Vagina (tissue), 2 donors: ENCODE results near the gene RNU6-8.

ENCODE experiments used
- CTCF ChIP-seq, 3 experiments: fragments of 450-650 bp in 2 of 3; fragments of 200-600 bp in 1 of 3; sonication (generic) in 1 of 3; IDR thresholded peaks; one replicate each; pipeline ENCODE4 v1.5.1; 2017 to 2019; ENCODE audit warnings: antibody characterized with exemption in 3 of 3, mild to moderate bottlenecking in 2 of 3, moderate library complexity in 2 of 3
- POLR2A ChIP-seq, 2 donors: fragments of 450-650 bp; IDR thresholded peaks; one replicate each; pipeline ENCODE4 v1.6.1; 2017; ENCODE audit warnings: antibody characterized with exemption in 2 of 2, mild to moderate bottlenecking in 2 of 2, moderate library complexity in 2 of 2
- POLR2AphosphoS5 ChIP-seq, 2 donors: sonication (generic); formaldehyde crosslinking; IDR thresholded peaks; one replicate each; pipeline ENCODE4 v1.9.0; 2017; ENCODE audit warnings: antibody characterized with exemption in 2 of 2, mild to moderate bottlenecking in 2 of 2, low read depth in 1 of 2; ENCODE audit not compliant: insufficient read depth in 1 of 2

- no peak for TF ChIP-seq CTCF (IDR thresholded peaks at IDR 0.05)
- no peak for TF ChIP-seq POLR2A (IDR thresholded peaks at IDR 0.05)
- TF ChIP-seq POLR2AphosphoS5 (IDR thresholded peaks at IDR 0.05; ENCODE audit: insufficient read depth in 1 of 2, low read depth in 1 of 2), result no peak
Observed at GRCh38 chr14:32193532-32193931, 9.5 kb downstream of the RNU6-8 start.
